GM18517 (cell line): ENCODE measurements around the gene ACVR1.

Experiments
- ATAC-seq: cut with Tn5 transposase; IDR thresholded peaks from one replicate; pipeline ENCODE4 v1.9.1; 2021; ENCODE audit warnings: mild to moderate bottlenecking, moderate library complexity; ENCODE audit not compliant: unreplicated experiment

The ACVR1 gene

GRCh38 chr2:157800838-157801495, 75.2 kb downstream of the ACVR1 start:
- no peak for ATAC-seq

- ATAC-seq, result no peak
Measured at GRCh38 chr2:157793053-157793612, 83.0 kb downstream of the ACVR1 start.

- no peak for ATAC-seq
Measured at GRCh38 chr2:157792335-157793052, 83.6 kb downstream of the ACVR1 start.

GRCh38 chr2:157790780-157791179, 85.3 kb downstream of the ACVR1 start:
- ATAC-seq, result no peak

- no peak for ATAC-seq
Measured at GRCh38 chr2:157789933-157790511, 86.1 kb downstream of the ACVR1 start.

GRCh38 chr2:157789256-157789655, 86.9 kb downstream of the ACVR1 start:
- ATAC-seq, result no peak

GRCh38 chr2:157788201-157788600, 87.9 kb downstream of the ACVR1 start:
- no peak for ATAC-seq

GRCh38 chr2:157787364-157787938, 88.7 kb downstream of the ACVR1 start:
- no peak for ATAC-seq

GRCh38 chr2:157786663-157787363, 89.3 kb downstream of the ACVR1 start:
- no peak for ATAC-seq

GRCh38 chr2:157785866-157786662, 90.1 kb downstream of the ACVR1 start:
- no peak for ATAC-seq

- no peak for ATAC-seq
Measured at GRCh38 chr2:157785200-157785599, 90.9 kb downstream of the ACVR1 start.

GRCh38 chr2:157784823-157785175, 91.3 kb downstream of the ACVR1 start:
- no peak for ATAC-seq

- ATAC-seq, result no peak
Measured at GRCh38 chr2:157784169-157784822, 91.8 kb downstream of the ACVR1 start.

- ATAC-seq, result no peak
Measured at GRCh38 chr2:157783245-157783644, 92.9 kb downstream of the ACVR1 start.

GRCh38 chr2:157782057-157782845, 93.9 kb downstream of the ACVR1 start:
- no peak for ATAC-seq

GRCh38 chr2:157780211-157780610, 95.9 kb downstream of the ACVR1 start:
- no peak for ATAC-seq

GRCh38 chr2:157779794-157780193, 96.3 kb downstream of the ACVR1 start:
- no peak for ATAC-seq

- ATAC-seq, result no peak
Measured at GRCh38 chr2:157777427-157777826, 98.7 kb downstream of the ACVR1 start.

GRCh38 chr2:157771234-157771633, 104.9 kb downstream of the ACVR1 start:
- ATAC-seq, result no peak
